H1 (cell line): ENCODE data around the gene DOCK10. TPM values are rescaled to one million over a fixed set of nuclear protein-coding genes. Genes with fewer than 3 reads are reported as not detected.

ENCODE experiments used
- CTCF ChIA-PET: fragments of 300-600 bp; sonication (Branson Sonifier 250); formaldehyde crosslinking; loops from one replicate; lab custom pipeline; 2021; ENCODE audit not compliant: partially characterized antibody; lab: Charles Lee
- POLR2A ChIA-PET: fragments of 300-600 bp; sonication (Branson Sonifier 250); formaldehyde crosslinking; loops from one replicate; lab custom pipeline; 2021; ENCODE audit warnings: inconsistent platforms; ENCODE audit not compliant: partially characterized antibody; lab: Charles Lee
- DNase-seq, 2 experiments: peaks; one replicate each; pipeline versions ENCODE4 v3.0.0 to v3.0.0-alpha.2; 2010 to 2022; ENCODE audit warnings: low spot score in 2 of 2, low read depth in 1 of 2, mixed read lengths in 1 of 2
- FAIRE-seq: peaks from 2 replicates; lab custom pipeline; 2011; peaks lifted over from hg19 to GRCh38; lab: Jason Lieb, UNC
- H2AFZ ChIP-seq: 2 replicates; pipeline ENCODE4 v1.8.1; 2012; ENCODE audit warnings: low read length, inconsistent platforms
- H2AK5ac ChIP-seq: 2 replicates; pipeline ENCODE4 v1.6.1; 2013; ENCODE audit warnings: low read depth, low read length
- H2BK120ac ChIP-seq: replicated peaks from 2 replicates; pipeline ENCODE3; 2013; ENCODE audit warnings: low read depth, low read length, inconsistent platforms
- H2BK12ac ChIP-seq: 2 replicates; pipeline ENCODE4 v1.6.1; 2013; ENCODE audit warnings: low read depth, low read length
- H2BK15ac ChIP-seq: 2 replicates; pipeline ENCODE4 v1.6.1; 2013; ENCODE audit warnings: low read length
- H2BK20ac ChIP-seq: 2 replicates; pipeline ENCODE4 v1.6.1; 2013; ENCODE audit warnings: low read length
- H2BK5ac ChIP-seq: 2 replicates; pipeline ENCODE4 v1.6.1; 2013; ENCODE audit warnings: low read depth, low read length
- H3K14ac ChIP-seq: 2 replicates; pipeline ENCODE4 v1.6.1; 2013; ENCODE audit warnings: inconsistent platforms; ENCODE audit not compliant: insufficient read length
- H3K18ac ChIP-seq: 2 replicates; pipeline ENCODE4 v1.6.1; 2013; ENCODE audit warnings: low read length; ENCODE audit errors: extremely low read depth
- H3K23ac ChIP-seq: 2 replicates; pipeline ENCODE4 v1.6.1; 2013; ENCODE audit warnings: inconsistent platforms; ENCODE audit not compliant: insufficient read length
- H3K23me2 ChIP-seq: 2 replicates; pipeline ENCODE4 v1.6.1; 2013; ENCODE audit warnings: low read depth, low read length
- H3K27ac ChIP-seq: 2 replicates; pipeline ENCODE4 v1.6.1; 2011; ENCODE audit warnings: low read depth, low read length, inconsistent platforms
- H3K27me3 ChIP-seq, 4 experiments: replicated peaks in 1 of 4; 1 replicate in 1 of 4; 2 replicates in 3 of 4; pipeline versions ENCODE4 v1.6.1 to v1.8.1; 2011 to 2013; ENCODE audit warnings: low read length in 3 of 4, mild to moderate bottlenecking in 3 of 4, inconsistent platforms in 2 of 4, mixed read lengths in 2 of 4, moderate library complexity in 1 of 4; ENCODE audit not compliant: control insufficient read depth in 3 of 4, insufficient read depth in 3 of 4; ENCODE audit errors: extremely low read depth in 1 of 4
- H3K36me3 ChIP-seq, 4 experiments: 2 replicates each; pipeline versions ENCODE4 v1.6.1 to v1.8.1; 2011 to 2013; ENCODE audit warnings: mild to moderate bottlenecking in 4 of 4, low read length in 3 of 4, moderate library complexity in 2 of 4, control low read depth in 1 of 4, inconsistent platforms in 1 of 4; ENCODE audit not compliant: insufficient read depth in 4 of 4, control insufficient read depth in 2 of 4
- H3K4ac ChIP-seq: replicated peaks from 2 replicates; pipeline ENCODE3; 2013; ENCODE audit warnings: low read length, low read depth, mixed read lengths, inconsistent platforms; ENCODE audit not compliant: insufficient read length
- H3K4me1 ChIP-seq, 4 experiments: replicated peaks in 1 of 4; 1 replicate in 1 of 4; 2 replicates in 3 of 4; pipeline versions ENCODE4 v1.6.1 to v1.8.1; 2011 to 2013; ENCODE audit warnings: low read length in 3 of 4, inconsistent platforms in 2 of 4, mixed read lengths in 1 of 4; ENCODE audit not compliant: insufficient read depth in 4 of 4, control insufficient read depth in 3 of 4
- H3K4me2 ChIP-seq, 2 experiments: 2 replicates each; pipeline versions ENCODE4 v1.6.1 to v1.8.1; 2011 to 2013; ENCODE audit warnings: low read depth in 2 of 2, low read length in 2 of 2, control low read depth in 1 of 2, inconsistent platforms in 1 of 2, mild to moderate bottlenecking in 1 of 2; ENCODE audit not compliant: insufficient read depth in 1 of 2
- H3K4me3 ChIP-seq, 4 experiments: fragments of 200-600, 300-600 bp in 1 of 4; sonication (generic), shearing (Covaris generic), sonication (Bioruptor Twin) in 1 of 4; 2 replicates each; pipeline versions ENCODE4 v1.5.1 to v1.8.1; 2011 to 2016; ENCODE audit warnings: low read length in 4 of 4, low read depth in 3 of 4, control low read depth in 2 of 4, inconsistent platforms in 2 of 4, mild to moderate bottlenecking in 2 of 4, mixed read lengths in 1 of 4, moderate library complexity in 1 of 4; ENCODE audit not compliant: insufficient read depth in 2 of 4; ENCODE audit errors: extremely low read depth in 1 of 4
- H3K56ac ChIP-seq: replicated peaks from 2 replicates; pipeline ENCODE3; 2013; ENCODE audit warnings: low read depth, mild to moderate bottlenecking, mixed read lengths, low read length, inconsistent platforms; ENCODE audit not compliant: insufficient read length
- H3K79me1 ChIP-seq: 2 replicates; pipeline ENCODE4 v1.6.1; 2013; ENCODE audit warnings: low read depth, low read length, control low read depth
- H3K79me2 ChIP-seq, 2 experiments: 2 replicates each; pipeline versions ENCODE4 v1.6.1 to v1.8.1; 2012 to 2013; ENCODE audit warnings: low read length in 2 of 2, mild to moderate bottlenecking in 2 of 2, inconsistent platforms in 1 of 2; ENCODE audit not compliant: insufficient read depth in 2 of 2, control insufficient read depth in 1 of 2
- H3K9ac ChIP-seq, 4 experiments: replicated peaks in 1 of 4; 1 replicate in 1 of 4; 2 replicates in 3 of 4; pipeline versions ENCODE4 v1.6.1 to v1.8.1; 2011 to 2013; ENCODE audit warnings: low read depth in 3 of 4, low read length in 3 of 4, control low read depth in 2 of 4, mild to moderate bottlenecking in 2 of 4, moderate library complexity in 2 of 4, inconsistent platforms in 1 of 4; ENCODE audit errors: extremely low read depth in 1 of 4
- H3K9me3 ChIP-seq, 2 experiments: 2 replicates each; pipeline versions ENCODE4 v1.6.1 to v1.8.1; 2012 to 2013; ENCODE audit warnings: mild to moderate bottlenecking in 2 of 2, moderate library complexity in 2 of 2, control low read depth in 1 of 2, inconsistent platforms in 1 of 2, low read depth in 1 of 2, low read length in 1 of 2, mixed read lengths in 1 of 2; ENCODE audit not compliant: insufficient read depth in 2 of 2
- H4K20me1 ChIP-seq, 2 experiments: replicated peaks in 1 of 2; 2 replicates each; pipeline versions ENCODE3 to v1.8.1; 2011 to 2013; ENCODE audit warnings: inconsistent platforms in 2 of 2, low read length in 2 of 2, mild to moderate bottlenecking in 1 of 2; ENCODE audit not compliant: insufficient read depth in 2 of 2, control insufficient read depth in 1 of 2
- H4K5ac ChIP-seq: 2 replicates; pipeline ENCODE4 v1.6.1; 2013; ENCODE audit warnings: low read length, low read depth, mixed read lengths, inconsistent platforms; ENCODE audit not compliant: insufficient read length
- H4K8ac ChIP-seq: 2 replicates; pipeline ENCODE4 v1.8.0; 2013; ENCODE audit warnings: mild to moderate bottlenecking, moderate library complexity, low read length, inconsistent platforms; ENCODE audit not compliant: insufficient read depth; ENCODE audit errors: extremely low read depth
- H4K91ac ChIP-seq: replicated peaks from 2 replicates; pipeline ENCODE3; 2013; ENCODE audit warnings: low read length, mixed read lengths, inconsistent platforms; ENCODE audit not compliant: insufficient read length
- CEBPB ChIP-seq: IDR thresholded peaks from 2 replicates; pipeline ENCODE4 v1.6.1; 2012; ENCODE audit warnings: low read depth, low read length
- CTBP2 ChIP-seq: IDR thresholded peaks from 2 replicates; pipeline ENCODE4 v1.7.0; 2011; ENCODE audit warnings: borderline replicate concordance, mild to moderate bottlenecking, moderate library complexity, mixed read lengths, low read length; ENCODE audit not compliant: insufficient read depth, insufficient read length
- EP300 ChIP-seq, 2 experiments: IDR thresholded peaks; 1 replicate in 1 of 2; 2 replicates in 1 of 2; pipeline ENCODE4 v1.6.1; 2011 to 2012; ENCODE audit warnings: low read depth in 2 of 2, low read length in 2 of 2, mild to moderate bottlenecking in 2 of 2, borderline replicate concordance in 1 of 2, inconsistent platforms in 1 of 2, moderate library complexity in 1 of 2
- GTF2F1 ChIP-seq: IDR thresholded peaks from 2 replicates; pipeline ENCODE4 v1.6.1; 2012; ENCODE audit warnings: low read depth, low read length, improper control_type of control experiment, borderline replicate concordance
- MAFK ChIP-seq: IDR thresholded peaks from 2 replicates; pipeline ENCODE4 v1.6.1; 2012; ENCODE audit warnings: low read depth, mild to moderate bottlenecking, improper control_type of control experiment, low read length
- POLR2AphosphoS5 ChIP-seq: IDR thresholded peaks from 2 replicates; pipeline ENCODE4 v1.6.1; 2011; ENCODE audit warnings: low read depth, low read length
- RAD21 ChIP-seq, 2 experiments: IDR thresholded peaks in 1 of 2; conservative IDR thresholded peaks in 1 of 2; 2 replicates each; pipeline ENCODE4 v1.6.1; 2011; ENCODE audit warnings: low read depth in 2 of 2, low read length in 2 of 2, improper control_type of control experiment in 1 of 2, inconsistent platforms in 1 of 2, mild to moderate bottlenecking in 1 of 2, moderate library complexity in 1 of 2
- RFX5 ChIP-seq: IDR thresholded peaks from 2 replicates; pipeline ENCODE4 v1.6.1; 2011; ENCODE audit warnings: low read depth, low read length, improper control_type of control experiment, borderline replicate concordance
- SIX5 ChIP-seq: IDR thresholded peaks from 2 replicates; pipeline ENCODE4 v1.6.1; 2011; ENCODE audit warnings: mild to moderate bottlenecking, low read depth, low read length
- SP4 ChIP-seq: IDR thresholded peaks from 2 replicates; pipeline ENCODE4 v1.6.1; 2012; ENCODE audit warnings: low read length, inconsistent platforms
- TAF7 ChIP-seq: optimal IDR thresholded peaks from 2 replicates; pipeline ENCODE3; 2011; ENCODE audit warnings: low read depth, mild to moderate bottlenecking, inconsistent platforms, low read length, moderate library complexity, borderline replicate concordance
- TBP ChIP-seq: IDR thresholded peaks from 2 replicates; pipeline ENCODE4 v1.6.1; 2011; ENCODE audit warnings: low read depth, low read length, improper control_type of control experiment
- WGBS, 2 experiments: shearing (Covaris generic) in 1 of 2; methylation state at CpG; one replicate each; pipeline versions ENCODE4 v1.1.6 to v1.1.7; 2013 to 2015; ENCODE audit warnings: low lambda C conversion rate in 2 of 2, mixed read lengths in 2 of 2, inconsistent platforms in 1 of 2, low coverage in 1 of 2, missing lambda C conversion rate in 1 of 2; ENCODE audit not compliant: insufficient replicate concordance in 2 of 2, insufficient coverage in 1 of 2, insufficient read length in 1 of 2; ENCODE audit errors: extremely low coverage in 1 of 2, missing lambda C conversion rate in 1 of 2; 5-methylcytosine and 5-hydroxymethylcytosine counted together
- polyA plus RNA-seq, 7 experiments: library from polyadenylated mRNA; depleted of rRNA in 3 of 7; stranded (reverse) in 5 of 7; unstranded in 2 of 7; fragments of >200 nt in 5 of 7; fragments of 200-250 nt in 2 of 7; gene quantifications; 1 replicate in 5 of 7; 2 replicates in 1 of 7; 4 replicates in 1 of 7; pipeline versions ENCODE4 v1.2.1 to v1.2.3, GENCODE V29; 2011 to 2013; ENCODE audit warnings: missing spikeins in 2 of 7, mixed read lengths in 2 of 7
- total RNA-seq: library from RNA; stranded (reverse); fragmentation: NEBNext Ultra II Directional; extraction: Animal tissue kit (Norgen Biotek cat#: 25700); gene quantifications from 2 replicates; pipeline ENCODE4 v1.2.1, GENCODE V29; 2021

DOCK10 gene
- total and polyA plus RNA-seq, 2 of the 8 experiments (the other 6 are each of a cell fraction or from before 2014, with no cell fraction given) = 0.33 to 1.6 TPM

DNA sequence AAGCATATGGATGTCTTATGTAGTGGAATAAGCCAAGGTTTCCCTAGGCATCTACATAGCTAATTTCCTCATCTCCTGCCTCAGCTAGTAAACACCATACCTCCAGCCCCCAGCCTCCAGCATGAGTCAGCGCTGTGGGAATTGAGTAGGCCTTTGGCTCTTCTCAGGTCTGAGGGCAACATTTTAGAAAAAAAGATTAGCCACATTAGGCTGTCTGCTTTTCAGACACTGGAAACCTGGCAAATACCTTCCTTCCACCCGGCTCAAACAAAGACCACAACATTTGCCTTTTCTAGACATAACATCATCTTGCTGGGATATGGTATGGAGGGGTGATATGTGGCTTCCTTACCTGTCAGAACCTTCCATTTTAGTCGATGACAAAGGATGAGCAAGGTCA is 320.0 kb downstream of the DOCK10 start:
- H3K79me1 ChIP-seq = no peaks in the 10 kb centered on the region
- FAIRE-seq (no peak), DNase-seq (no peak)
- H2BK5ac ChIP-seq = no peak overlapping the region
- H2BK120ac ChIP-seq = no peak overlapping the region
- no peak overlapping the region for H3K4me3 ChIP-seq
- H2AK5ac ChIP-seq = no peak overlapping the region
- CTCF ChIA-PET = interaction anchor here (1.5 kb wide), 1 partner anchor 55 kb away, joined by 3 read pairs; no protein-coding TSS in a partner anchor
- H4K91ac ChIP-seq = no peak overlapping the region
- H3K27me3 ChIP-seq = no peaks in the 10 kb centered on the region
- H2AFZ ChIP-seq = no peak overlapping the region
- H3K27ac ChIP-seq = no peak overlapping the region
- H3K4me1 ChIP-seq = no peaks in the 10 kb centered on the region
- H4K20me1 ChIP-seq = no peaks in the 10 kb centered on the region
- WGBS, 2 experiments = 93% methylated on average over 3 of the region's 3 CpGs; no CpG with 5 or more reads in 1 of the 2 experiments
- POLR2A ChIA-PET = no interaction called here
- H3K56ac ChIP-seq = no peak overlapping the region
- H4K5ac ChIP-seq = no peak overlapping the region
- H3K4ac ChIP-seq = no peak overlapping the region
- no peaks in the 10 kb centered on the region for H3K36me3 ChIP-seq
- no peak overlapping the region for H3K14ac ChIP-seq
- no peaks in the 10 kb centered on the region; a peak in 1 of 4 replicates for H3K9me3 ChIP-seq
- H2BK12ac ChIP-seq = no peak overlapping the region
- H2BK15ac ChIP-seq = no peak overlapping the region
- H2BK20ac ChIP-seq = no peak overlapping the region
- H4K8ac ChIP-seq = no peak overlapping the region
- TF ChIP-seq CEBPB = no peak
- no peak for TF ChIP-seq SIX5
- no peak for TF ChIP-seq MAFK
- TF ChIP-seq TBP = no peak
- no peak for TF ChIP-seq TAF7
- TF ChIP-seq SP4 = no peak
- no peak for TF ChIP-seq RFX5
- no peak for TF ChIP-seq CTBP2
- no peak for TF ChIP-seq GTF2F1
- no peak for TF ChIP-seq RAD21 (IDR thresholded peaks at IDR 0.05 in 1 of 2, conservative IDR thresholded peaks at IDR 0.05 in 1 of 2; ENCODE audit: low read depth in 2 of 2, low read length in 2 of 2)
- TF ChIP-seq EP300 (IDR thresholded peaks at IDR 0.05; ENCODE audit: borderline replicate concordance in 1 of 2, low read depth in 2 of 2, low read length in 2 of 2) = no peak
- TF ChIP-seq POLR2AphosphoS5 = no peak
- H3K23ac ChIP-seq = no peak overlapping the region
- no peak overlapping the region for H3K4me2 ChIP-seq
- no peak overlapping the region for H3K18ac ChIP-seq
- H3K23me2 ChIP-seq = no peaks in the 10 kb centered on the region
- no peak overlapping the region for H3K9ac ChIP-seq
- no peaks in the 10 kb centered on the region for H3K79me2 ChIP-seq
